Measurements from ENCODE around the gene ELAVL2.
A peak's percentile ranks its signal among the peaks of the same experiment; 100 is the strongest.

The ELAVL2 gene

DNA sequence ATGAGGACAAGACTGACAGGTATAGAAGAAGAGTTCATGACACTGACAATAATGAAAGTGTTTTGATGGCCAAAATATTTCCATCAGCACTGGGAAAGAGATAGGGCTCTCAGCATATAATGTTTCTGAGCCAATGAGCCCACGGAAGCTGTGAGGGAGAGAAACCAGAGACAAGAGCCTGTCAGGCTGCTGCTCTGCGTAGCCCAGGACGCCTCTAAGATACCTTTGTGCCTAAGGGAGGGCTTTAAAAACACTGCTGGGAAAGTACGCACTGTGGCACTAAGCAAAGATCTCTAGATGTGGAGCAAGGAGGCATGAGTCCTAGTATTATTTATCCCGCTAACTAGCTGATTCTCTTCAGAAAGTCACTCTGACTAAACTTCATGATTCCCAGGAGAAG is 11.0 kb upstream of the ELAVL2 start:
- no peak overlapping the region for H4K8ac ChIP-seq (ENCODE audit: low read length)
- H2AFZ ChIP-seq (ENCODE audit: low read depth, low read length) = no peak overlapping the region
- no peaks in the 10 kb centered on the region for H3K79me1 ChIP-seq (replicated peaks; ENCODE audit: low read length, poor library complexity, severe bottlenecking)
- no peak overlapping the region for H3K14ac ChIP-seq (ENCODE audit: low read length in 2 of 2)
- H3K4me1 ChIP-seq (ENCODE audit: control insufficient read depth, insufficient read depth, low read depth, low read length) = no peaks in the 10 kb centered on the region
- no peak overlapping the region for H2BK15ac ChIP-seq (ENCODE audit: low read depth, poor library complexity, severe bottlenecking)
- H2BK12ac ChIP-seq (ENCODE audit: low read length in 2 of 2) = no peak overlapping the region
- no peak overlapping the region for H2AK5ac ChIP-seq (ENCODE audit: low read length, severe bottlenecking)
- H2BK5ac ChIP-seq (ENCODE audit: low read depth, low read length, poor library complexity, severe bottlenecking) = no peak overlapping the region
- 50% methylated on average over 4 of the region's 5 CpGs for WGBS
- DNase-seq = no peak
- no peak overlapping the region for H3K23ac ChIP-seq (ENCODE audit: low read length in 2 of 2)
- H3K18ac ChIP-seq (ENCODE audit: low read depth in 1 of 2, low read length in 2 of 2) = no peak overlapping the region
- H3K27me3 ChIP-seq (ENCODE audit: control insufficient read depth in 1 of 2, insufficient read depth in 1 of 2, low read length in 2 of 2) = peaks cover under 1 to 2% of the 10 kb centered on the region in 2 experiments
- no peaks in the 10 kb centered on the region for H3K9me3 ChIP-seq (ENCODE audit: control insufficient read depth, low read length)
- H3K4ac ChIP-seq (ENCODE audit: low read depth in 1 of 2, low read length in 2 of 2) = no peak overlapping the region
- no peak overlapping the region for H3K4me2 ChIP-seq (ENCODE audit: low read length, poor library complexity, severe bottlenecking)
- no peak overlapping the region for H4K91ac ChIP-seq (ENCODE audit: low read length)
- H3K36me3 ChIP-seq (ENCODE audit: control insufficient read depth in 1 of 2, insufficient read depth in 2 of 2, low read depth in 1 of 2, low read length in 2 of 2) = no peaks in the 10 kb centered on the region
- H3K9ac ChIP-seq (ENCODE audit: low read length) = no peak overlapping the region
- no peak overlapping the region for H3K27ac ChIP-seq (ENCODE audit: low read length, poor library complexity, severe bottlenecking)
- H3K4me3 ChIP-seq (ENCODE audit: insufficient read depth in 1 of 2, low read depth in 1 of 2, low read length in 2 of 2) = no peak overlapping the region
- H2BK120ac ChIP-seq (ENCODE audit: low read depth, low read length) = no peak overlapping the region

- no peak overlapping the region for H4K91ac ChIP-seq (ENCODE audit: low read length)
- H3K4ac ChIP-seq (ENCODE audit: low read depth in 1 of 2, low read length in 2 of 2) = no peak overlapping the region
- 4% methylated on average over 24 of the region's 28 CpGs for WGBS
- H3K4me3 ChIP-seq (ENCODE audit: insufficient read depth in 1 of 2, low read depth in 1 of 2, low read length in 2 of 2) = no peak overlapping the region
- no peaks in the 10 kb centered on the region for H3K79me1 ChIP-seq (replicated peaks; ENCODE audit: low read length, poor library complexity, severe bottlenecking)
- H2BK5ac ChIP-seq (ENCODE audit: low read depth, low read length, poor library complexity, severe bottlenecking) = no peak overlapping the region
- H2AK5ac ChIP-seq (ENCODE audit: low read length, severe bottlenecking) = no peak overlapping the region
- no peak overlapping the region for H3K14ac ChIP-seq (ENCODE audit: low read length in 2 of 2)
- no peak overlapping the region for H4K8ac ChIP-seq (ENCODE audit: low read length)
- no peak for DNase-seq
- H3K27ac ChIP-seq (ENCODE audit: low read length, poor library complexity, severe bottlenecking) = no peak overlapping the region
- no peak overlapping the region for H3K4me2 ChIP-seq (ENCODE audit: low read length, poor library complexity, severe bottlenecking)
- no peaks in the 10 kb centered on the region for H3K9me3 ChIP-seq (ENCODE audit: control insufficient read depth, low read length)
- H3K27me3 ChIP-seq (ENCODE audit: control insufficient read depth in 1 of 2, insufficient read depth in 1 of 2, low read length in 2 of 2) = peaks cover 27 to 28% of the 10 kb centered on the region in 2 experiments
- H3K4me1 ChIP-seq (ENCODE audit: control insufficient read depth, insufficient read depth, low read depth, low read length) = peaks cover 3% of the 10 kb centered on the region
- no peak overlapping the region for H2BK120ac ChIP-seq (ENCODE audit: low read depth, low read length)
- H2BK15ac ChIP-seq (ENCODE audit: low read depth, poor library complexity, severe bottlenecking) = no peak overlapping the region
- H2BK12ac ChIP-seq (ENCODE audit: low read length in 2 of 2) = no peak overlapping the region
- no peak overlapping the region for H3K23ac ChIP-seq (ENCODE audit: low read length in 2 of 2)
- H3K9ac ChIP-seq (ENCODE audit: low read length) = no peak overlapping the region
- H3K36me3 ChIP-seq (ENCODE audit: control insufficient read depth in 1 of 2, insufficient read depth in 2 of 2, low read depth in 1 of 2, low read length in 2 of 2) = no peaks in the 10 kb centered on the region
- H2AFZ ChIP-seq (ENCODE audit: low read depth, low read length) = no peak overlapping the region
- no peak overlapping the region for H3K18ac ChIP-seq (ENCODE audit: low read depth in 1 of 2, low read length in 2 of 2)
These were observed 5.1 kb upstream of the ELAVL2 start for GRCh38 chr9:23830929-23831730.

DNA sequence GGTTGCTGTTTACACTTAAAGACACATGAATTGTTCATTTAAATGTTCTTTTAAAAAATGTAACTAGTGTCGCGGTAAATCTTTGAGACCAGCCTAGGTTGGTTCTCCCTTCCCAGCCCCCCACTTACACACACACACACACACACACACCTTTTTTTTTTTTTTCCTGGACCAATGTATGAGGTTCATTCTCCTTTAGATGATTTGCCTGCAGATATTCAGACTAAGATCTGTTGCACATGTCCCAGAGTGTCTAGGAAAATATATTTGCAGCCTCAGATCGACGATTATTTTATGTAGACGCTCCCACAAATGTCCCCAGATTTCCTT is 4.4 kb upstream of the ELAVL2 start:
- Histone ChIP-seq H3K27me3 (ENCODE audit: control insufficient read depth in 1 of 2, insufficient read depth in 1 of 2, low read length in 2 of 2) (peaks cover 28 to 32% of the 10 kb centered on the region in 2 experiments), H2BK15ac (ENCODE audit: low read depth, poor library complexity, severe bottlenecking) (no peak overlapping the region), H2AFZ (ENCODE audit: low read depth, low read length) (no peak overlapping the region), H3K4me3 (ENCODE audit: insufficient read depth in 1 of 2, low read depth in 1 of 2, low read length in 2 of 2) (no peak overlapping the region), H3K4me1 (ENCODE audit: control insufficient read depth, insufficient read depth, low read depth, low read length) (peaks cover 4% of the 10 kb centered on the region), H4K91ac (ENCODE audit: low read length) (no peak overlapping the region), H3K36me3 (ENCODE audit: control insufficient read depth in 1 of 2, insufficient read depth in 2 of 2, low read depth in 1 of 2, low read length in 2 of 2) (no peaks in the 10 kb centered on the region), H2BK120ac (ENCODE audit: low read depth, low read length) (no peak overlapping the region), H3K23ac (ENCODE audit: low read length in 2 of 2) (no peak overlapping the region), H2AK5ac (ENCODE audit: low read length, severe bottlenecking) (no peak overlapping the region), H3K4ac (ENCODE audit: low read depth in 1 of 2, low read length in 2 of 2) (no peak overlapping the region), H3K79me1 (replicated peaks; ENCODE audit: low read length, poor library complexity, severe bottlenecking) (no peaks in the 10 kb centered on the region), H2BK12ac (ENCODE audit: low read length in 2 of 2) (no peak overlapping the region), H3K18ac (ENCODE audit: low read depth in 1 of 2, low read length in 2 of 2) (no peak overlapping the region), H2BK5ac (ENCODE audit: low read depth, low read length, poor library complexity, severe bottlenecking) (no peak overlapping the region), H3K27ac (ENCODE audit: low read length, poor library complexity, severe bottlenecking) (no peak overlapping the region), H3K14ac (ENCODE audit: low read length in 2 of 2) (no peak overlapping the region), H3K4me2 (ENCODE audit: low read length, poor library complexity, severe bottlenecking) (no peak overlapping the region), H3K9ac (ENCODE audit: low read length) (no peak overlapping the region), H4K8ac (ENCODE audit: low read length) (no peak overlapping the region), H3K9me3 (ENCODE audit: control insufficient read depth, low read length) (no peaks in the 10 kb centered on the region)
- WGBS = 23% methylated on average over 5 of the region's 5 CpGs
- DNase-seq = no peak

DNA sequence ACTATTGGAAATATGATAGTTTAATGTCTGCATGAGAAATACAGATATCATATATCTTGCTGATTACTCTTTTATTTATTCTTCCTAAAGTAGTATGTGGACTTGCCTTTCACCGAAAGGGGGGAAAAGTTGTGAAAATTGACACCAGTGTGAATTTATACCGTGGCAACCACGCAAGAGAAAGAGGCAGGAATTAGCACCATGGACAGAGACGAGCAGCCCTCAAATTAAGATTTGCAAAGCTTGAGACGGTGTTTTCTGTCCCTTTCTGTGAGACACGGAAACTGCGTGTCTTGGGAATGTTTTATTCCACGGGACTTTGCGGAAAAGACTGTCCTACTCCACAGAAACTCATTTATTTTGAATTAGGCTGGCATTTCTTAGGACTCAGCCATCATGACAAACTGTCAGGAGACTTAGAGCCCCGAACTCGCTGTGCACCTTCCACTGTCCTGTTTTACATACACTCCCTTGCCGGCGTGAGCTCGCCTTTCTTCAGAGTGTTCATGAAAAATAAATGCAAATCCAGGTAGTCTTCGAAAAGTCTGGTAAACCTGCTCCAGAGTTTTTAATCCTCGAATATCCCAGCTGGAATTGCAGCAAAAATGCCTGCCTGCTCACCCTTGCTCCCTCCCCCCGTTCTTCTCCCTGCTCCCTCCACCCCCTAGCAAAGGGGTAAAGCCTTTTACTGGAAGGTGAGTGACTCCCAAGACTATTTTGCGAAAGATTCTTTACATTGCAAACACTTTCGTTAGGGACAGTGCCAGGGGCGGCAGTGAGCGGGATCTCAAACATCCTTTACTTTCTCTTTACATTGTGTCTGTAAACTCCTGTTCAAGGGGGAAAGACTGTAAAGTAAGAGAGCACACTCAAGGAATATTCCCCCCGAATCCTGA is 3.8 kb upstream of the ELAVL2 start:
- Histone ChIP-seq H3K4me2 (ENCODE audit: low read length, poor library complexity, severe bottlenecking) (no peak overlapping the region), H2BK120ac (ENCODE audit: low read depth, low read length) (no peak overlapping the region), H3K79me1 (replicated peaks; ENCODE audit: low read length, poor library complexity, severe bottlenecking) (no peaks in the 10 kb centered on the region), H3K4me1 (ENCODE audit: control insufficient read depth, insufficient read depth, low read depth, low read length) (peaks cover 8% of the 10 kb centered on the region), H2AFZ (ENCODE audit: low read depth, low read length) (no peak overlapping the region), H3K4me3 (ENCODE audit: insufficient read depth in 1 of 2, low read depth in 1 of 2, low read length in 2 of 2) (no peak overlapping the region), H3K36me3 (ENCODE audit: control insufficient read depth in 1 of 2, insufficient read depth in 2 of 2, low read depth in 1 of 2, low read length in 2 of 2) (no peaks in the 10 kb centered on the region), H2BK12ac (ENCODE audit: low read length in 2 of 2) (no peak overlapping the region), H4K91ac (ENCODE audit: low read length) (no peak overlapping the region), H3K14ac (ENCODE audit: low read length in 2 of 2) (no peak overlapping the region), H2BK5ac (ENCODE audit: low read depth, low read length, poor library complexity, severe bottlenecking) (no peak overlapping the region), H3K18ac (ENCODE audit: low read depth in 1 of 2, low read length in 2 of 2) (no peak overlapping the region), H3K9ac (ENCODE audit: low read length) (no peak overlapping the region), H2BK15ac (ENCODE audit: low read depth, poor library complexity, severe bottlenecking) (no peak overlapping the region), H3K27ac (ENCODE audit: low read length, poor library complexity, severe bottlenecking) (no peak overlapping the region), H3K4ac (ENCODE audit: low read depth in 1 of 2, low read length in 2 of 2) (no peak overlapping the region), H3K9me3 (ENCODE audit: control insufficient read depth, low read length) (no peaks in the 10 kb centered on the region), H3K23ac (ENCODE audit: low read length in 2 of 2) (no peak overlapping the region), H4K8ac (ENCODE audit: low read length) (no peak overlapping the region), H2AK5ac (ENCODE audit: low read length, severe bottlenecking) (no peak overlapping the region), H3K27me3 (ENCODE audit: control insufficient read depth in 1 of 2, insufficient read depth in 1 of 2, low read length in 2 of 2) (peaks cover 34 to 38% of the 10 kb centered on the region in 2 experiments)
- DNase-seq = peak; percentile 40
- WGBS = 3% methylated on average over 20 of the region's 22 CpGs
